NCI-H1436 (cell line): Measurements from ENCODE around the gene ZKSCAN1.

Experiments
- DNase-seq: peaks from one replicate; lab custom pipeline; 2025; lab: John Stamatoyannopoulos, UW

The ZKSCAN1 gene

DNA sequence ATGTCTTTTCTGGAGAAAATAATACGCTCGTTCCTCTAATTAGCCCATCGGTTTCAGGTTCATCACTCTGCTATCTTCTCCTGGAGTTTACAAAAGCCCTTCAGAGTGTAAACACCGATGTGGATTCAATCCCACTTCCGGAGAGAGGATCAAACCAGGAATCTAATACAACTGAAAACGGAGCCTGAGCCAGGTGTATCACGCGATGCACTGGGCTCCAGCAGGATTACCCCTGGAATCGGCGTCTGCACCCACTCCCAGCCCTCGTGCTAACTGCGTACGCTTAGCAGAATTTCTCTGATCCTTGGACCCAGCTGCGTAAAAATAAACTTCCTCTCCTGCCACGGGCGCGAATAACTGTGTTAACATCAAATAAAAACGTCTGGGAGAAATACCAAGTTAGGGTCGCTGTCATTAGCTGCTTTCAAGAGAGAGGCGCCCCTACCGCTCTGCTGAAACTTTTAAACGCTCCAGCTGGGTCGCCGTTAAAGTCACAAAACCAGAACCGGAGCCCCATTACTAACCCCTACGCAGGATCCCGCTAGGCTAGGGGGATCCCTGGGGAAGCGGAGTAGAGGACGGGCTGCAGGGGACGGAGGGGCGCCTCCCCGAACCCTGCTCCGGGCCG is 65.6 kb downstream of the ZKSCAN1 start:
- DNase-seq, result no peak

- DNase-seq, result peak; percentile 98
Observed at GRCh38 chr7:100081535-100082102, 66.2 kb downstream of the ZKSCAN1 start, which contains the start of gene ZNF3. TSS of gene ZNF3 (minus strand) at chr7:100081723. CDS start at chr7:100077357, 4,366 bp downstream.

GRCh38 chr7:100082978-100083377 is 67.6 kb downstream of the ZKSCAN1 start:
- DNase-seq, result no peak

DNA sequence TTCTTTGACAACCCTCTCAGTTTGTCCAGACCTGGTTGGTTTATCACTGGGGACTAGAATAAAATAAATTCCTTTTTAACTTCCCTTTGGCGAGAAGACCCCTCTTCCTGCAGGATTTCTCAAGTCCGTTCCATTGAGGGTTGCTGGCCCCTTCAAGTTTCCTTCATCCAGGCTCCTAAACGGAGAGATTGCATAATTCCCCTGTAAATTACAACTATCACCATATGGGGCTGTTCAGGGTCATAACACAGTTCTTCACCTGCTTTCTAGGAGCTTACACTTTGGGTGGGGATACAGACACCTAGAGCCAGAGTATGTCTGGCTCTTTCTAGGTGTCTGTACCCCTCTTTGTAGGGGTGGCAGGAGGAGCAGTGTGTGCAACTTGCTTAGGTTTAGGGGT is 70.1 kb downstream of the ZKSCAN1 start:
- no peak for DNase-seq

DNA sequence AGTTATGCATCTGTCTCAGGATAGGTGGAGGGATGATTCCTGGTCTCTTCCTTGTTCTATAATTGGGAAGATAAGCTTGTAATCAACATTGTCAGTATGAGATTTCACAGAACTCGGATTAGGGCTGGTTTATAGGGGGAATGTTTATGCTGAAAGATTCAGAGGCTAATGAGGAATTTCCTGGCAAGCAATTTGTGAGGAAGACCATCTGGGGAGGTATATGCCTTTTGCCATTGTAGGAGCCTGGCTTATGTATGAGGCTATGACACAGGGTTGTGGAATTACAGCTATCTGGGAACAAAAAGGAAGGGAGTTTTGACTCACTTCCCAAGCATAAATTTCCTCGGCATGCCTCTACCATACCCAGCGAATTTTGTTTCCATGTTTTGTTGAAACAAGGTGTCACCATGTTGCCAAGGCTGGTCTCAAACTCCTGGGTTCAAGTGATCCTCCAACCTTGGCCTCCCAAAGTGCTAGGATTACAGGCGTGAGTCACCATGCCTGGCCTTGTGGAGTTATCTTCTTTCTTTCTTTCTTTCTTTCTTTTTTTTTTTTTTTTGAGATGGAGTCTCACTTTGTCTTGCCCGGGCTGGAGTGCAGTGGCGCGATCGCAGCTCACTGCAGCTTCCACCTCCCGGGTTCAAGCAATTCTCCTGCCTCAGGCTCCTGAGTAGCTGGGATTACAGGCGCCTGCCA is 71.8 kb downstream of the ZKSCAN1 start:
- DNase-seq, result no peak

DNA sequence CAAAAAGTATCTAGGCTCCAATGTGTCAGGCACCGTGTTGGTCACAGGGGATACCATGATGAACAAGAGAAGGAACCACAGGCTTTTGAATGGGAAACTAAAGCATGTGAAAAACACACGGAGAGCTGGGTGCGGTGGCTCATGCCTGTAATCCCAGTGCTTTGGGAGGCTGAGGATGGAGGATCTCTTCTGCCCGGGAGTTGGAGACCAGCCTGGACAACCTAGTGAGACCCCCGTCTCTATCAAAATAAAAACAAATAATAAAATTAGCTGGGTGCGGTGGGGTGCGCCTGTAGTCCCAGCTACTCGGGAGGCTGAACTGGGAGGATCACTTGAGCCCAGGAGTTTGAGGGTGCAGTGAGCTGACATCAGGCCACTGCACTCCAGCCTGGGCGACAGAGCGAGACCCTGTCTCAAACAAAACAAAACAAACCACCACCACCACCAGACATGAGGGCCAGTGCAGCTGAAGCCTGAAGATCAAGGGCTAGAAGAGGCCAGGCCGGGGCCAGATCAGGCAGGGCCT is 72.8 kb downstream of the ZKSCAN1 start:
- no peak for DNase-seq

DNA sequence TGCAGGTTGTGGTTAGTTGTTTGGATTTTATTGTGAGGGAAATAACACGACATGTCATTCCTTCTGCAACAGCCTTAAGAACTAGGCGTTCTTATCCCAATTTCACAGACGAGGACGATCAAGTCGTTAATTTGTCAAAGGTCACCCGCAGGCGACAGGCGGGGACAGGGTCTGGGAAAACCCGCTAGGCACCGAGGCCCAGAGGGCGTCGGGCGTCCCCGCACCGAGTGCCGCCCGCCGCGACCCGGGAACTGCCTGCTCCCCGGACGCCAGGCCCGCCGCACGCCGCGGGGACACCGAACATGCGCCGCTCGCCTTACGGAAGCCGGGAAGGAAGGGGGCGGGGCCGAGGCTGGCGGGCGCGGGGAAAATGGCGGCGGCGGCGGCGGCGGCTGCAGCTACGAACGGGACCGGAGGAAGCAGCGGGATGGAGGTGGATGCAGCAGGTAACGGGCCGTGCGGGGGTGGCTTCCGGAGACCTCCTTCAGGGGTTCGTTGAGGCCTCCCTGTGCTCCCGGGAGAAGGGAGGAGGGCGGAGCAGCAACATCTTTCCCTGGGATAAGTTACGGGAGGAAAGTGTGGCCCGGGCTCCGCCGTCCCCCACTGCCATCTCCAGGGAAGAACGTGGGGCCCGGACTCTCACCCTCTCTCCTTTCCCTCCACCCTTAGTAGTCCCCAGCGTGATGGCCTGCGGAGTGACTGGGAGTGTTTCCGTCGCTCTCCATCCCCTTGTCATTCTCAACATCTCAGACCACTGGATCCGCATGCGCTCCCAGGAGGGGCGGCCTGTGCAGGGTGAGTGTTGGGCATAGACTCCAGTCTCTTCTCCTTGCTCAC is 73.4 kb downstream of the ZKSCAN1 start, which contains the start of gene COPS6:
Gene COPS6 (plus strand): TSS at position 349 of the 837 bp plus-strand sequence. CDS start 22 bp downstream, at position 371.
- peak; percentile 64 for DNase-seq

DNA sequence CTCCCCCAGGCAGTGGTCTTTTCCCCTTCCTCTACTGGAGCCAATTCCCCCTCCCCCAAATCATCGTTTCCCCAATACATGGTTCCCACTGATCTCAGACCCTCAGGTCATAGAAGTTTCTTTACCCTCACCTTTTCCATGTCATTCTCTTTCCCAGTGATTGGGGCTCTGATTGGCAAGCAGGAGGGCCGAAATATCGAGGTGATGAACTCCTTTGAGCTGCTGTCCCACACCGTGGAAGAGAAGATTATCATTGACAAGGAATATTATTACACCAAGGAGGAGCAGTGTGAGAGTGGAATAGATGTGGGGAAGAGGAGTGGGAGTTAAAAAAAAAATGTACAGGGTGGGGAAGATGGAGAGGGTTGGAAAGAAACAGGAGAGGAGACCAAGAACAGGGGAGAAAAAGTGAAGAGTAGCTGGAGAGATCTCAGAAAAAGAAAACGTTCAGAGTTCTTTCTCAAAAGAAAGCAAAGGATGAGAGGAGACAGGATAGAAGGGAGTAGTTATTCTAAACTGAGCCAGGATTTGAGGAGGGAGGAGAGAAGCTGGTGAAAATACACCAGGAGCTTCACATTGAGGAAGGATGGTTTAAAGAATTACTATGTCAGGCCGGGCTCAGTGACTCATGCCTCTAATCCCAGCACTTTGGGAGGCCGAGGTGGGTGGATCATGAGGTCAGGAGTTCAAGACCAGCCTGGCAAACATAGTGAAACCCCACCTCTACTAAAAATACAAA is 74.2 kb downstream of the ZKSCAN1 start:
- no peak for DNase-seq

- no peak for DNase-seq
Observed at GRCh38 chr7:100090527-100091410, 75.4 kb downstream of the ZKSCAN1 start.
